GM23338 (cell line): ENCODE results near the gene ZCCHC10. TPM values are rescaled to one million over a fixed set of nuclear protein-coding genes. Genes with fewer than 3 reads are reported as not detected.

Experiments
- ATAC-seq: fragments of 200-7000 bp; cut with Tn5 transposase; 3 replicates; pipeline ENCODE4 v1.9.1; 2020
- DNase-seq: peaks from one replicate; pipeline ENCODE4 v3.0.0-alpha.2; 2015; ENCODE audit warnings: low spot score
- H2AFZ ChIP-seq: fragments of 200-600 bp; sonication (generic); 2 replicates; pipeline ENCODE4 v1.8.0; 2016; ENCODE audit warnings: antibody characterized with exemption, mild to moderate bottlenecking, moderate library complexity
- H3F3A ChIP-seq: fragments of 200-600 bp; sonication (generic); replicated peaks from 2 replicates; pipeline ENCODE4 v1.8.0; 2017; ENCODE audit warnings: antibody characterized with exemption, mixed run types, low read depth
- H3K27ac ChIP-seq: fragments of 200-600 bp; sonication (generic); 2 replicates; pipeline ENCODE4 v1.6.1; 2016; ENCODE audit warnings: low read depth
- H3K27me3 ChIP-seq: fragments of 200-600 bp; sonication (generic); 2 replicates; pipeline ENCODE4 v1.8.0; 2016; ENCODE audit warnings: mild to moderate bottlenecking, mixed run types, moderate library complexity; ENCODE audit not compliant: insufficient read depth
- H3K36me3 ChIP-seq: fragments of 200-600 bp; sonication (generic); 2 replicates; pipeline ENCODE4 v1.8.0; 2016; ENCODE audit warnings: mild to moderate bottlenecking; ENCODE audit not compliant: insufficient read depth
- H3K4me1 ChIP-seq: fragments of 200-600 bp; sonication (generic); 2 replicates; pipeline ENCODE4 v1.8.0; 2016; ENCODE audit warnings: mild to moderate bottlenecking, moderate library complexity; ENCODE audit not compliant: insufficient read depth
- H3K4me2 ChIP-seq: fragments of 200-600 bp; sonication (generic); 2 replicates; pipeline ENCODE4 v1.7.1; 2017; ENCODE audit warnings: mixed run types
- H3K4me3 ChIP-seq: fragments of 200-600 bp; sonication (generic); 2 replicates; pipeline ENCODE4 v1.6.1; 2016; ENCODE audit warnings: mixed run types
- H3K79me2 ChIP-seq: fragments of 200-600 bp; sonication (generic); replicated peaks from 2 replicates; pipeline ENCODE4 v1.8.0; 2017; ENCODE audit warnings: mild to moderate bottlenecking; ENCODE audit not compliant: insufficient read depth
- H3K9me2 ChIP-seq: fragments of 200-600 bp; sonication (generic); 2 replicates; pipeline ENCODE4 v1.8.0; 2017; ENCODE audit not compliant: insufficient read depth
- H4K20me1 ChIP-seq: fragments of 200-600 bp; sonication (generic); replicated peaks from 2 replicates; pipeline ENCODE4 v1.8.0; 2017; ENCODE audit warnings: mild to moderate bottlenecking; ENCODE audit not compliant: insufficient read depth
- H3K27ac Mint-ChIP-seq: 2 replicates; pipeline ENCODE4 v1.8.0; 2020; ENCODE audit warnings: inconsistent platforms, mild to moderate bottlenecking, moderate library complexity, mixed read lengths
- H3K27me3 Mint-ChIP-seq: 3 replicates; pipeline ENCODE4 v1.8.0; 2022; ENCODE audit warnings: low read depth, mild to moderate bottlenecking, moderate library complexity, mixed read lengths, inconsistent platforms; ENCODE audit not compliant: insufficient read depth, poor library complexity
- H3K36me3 Mint-ChIP-seq: 3 replicates; pipeline ENCODE4 v1.8.0; 2021; ENCODE audit warnings: low read depth, mild to moderate bottlenecking, inconsistent platforms, moderate library complexity, mixed read lengths
- H3K4me1 Mint-ChIP-seq: 3 replicates; pipeline ENCODE4 v1.8.0; 2020; ENCODE audit warnings: mild to moderate bottlenecking, inconsistent platforms, mixed read lengths
- H3K4me3 Mint-ChIP-seq: 3 replicates; pipeline ENCODE4 v1.8.0; 2021; ENCODE audit warnings: moderate library complexity, mild to moderate bottlenecking, inconsistent platforms, mixed read lengths
- H3K9me3 Mint-ChIP-seq: 3 replicates; pipeline ENCODE4 v1.8.0; 2020; ENCODE audit warnings: moderate library complexity, mild to moderate bottlenecking, inconsistent platforms, mixed read lengths
- EZH2 ChIP-seq: fragments of 200-600 bp; sonication (generic); IDR thresholded peaks from one replicate; pipeline ENCODE4 v1.8.0; 2017; ENCODE audit warnings: antibody characterized with exemption, mild to moderate bottlenecking, low read depth; ENCODE audit not compliant: unreplicated experiment
- JUNB ChIP-seq: IDR thresholded peaks from one replicate; pipeline ENCODE4 v1.6.1; 2016; ENCODE audit warnings: antibody characterized with exemption; ENCODE audit not compliant: unreplicated experiment
- NANOG ChIP-seq: IDR thresholded peaks from 2 replicates; pipeline ENCODE4 v1.6.1; 2016; ENCODE audit warnings: antibody characterized with exemption, borderline replicate concordance
- ZNF114 ChIP-seq: fragments of 250-450 bp; sonication (Bioruptor Pico); IDR thresholded peaks from 2 replicates; pipeline ENCODE4 v1.5.0; 2020; ENCODE audit warnings: mild to moderate bottlenecking, moderate library complexity
- polyA plus RNA-seq: library from polyadenylated mRNA; unstranded; fragments of >200 nt; fragmentation: Nextera tagmentation; extraction: Ambion mirVana; gene quantifications from 2 replicates; pipeline ENCODE4 v1.2.1, GENCODE V29; 2016
- total RNA-seq: library from RNA; depleted of rRNA; stranded (reverse); fragments of >200 nt; shearing (Covaris generic); gene quantifications from 2 replicates; pipeline ENCODE4 v1.2.3, GENCODE V29; 2014
- TF ChIP-seq, protein P1 (sequence below): fragments of 250-450 bp; sonication (Bioruptor Pico); IDR thresholded peaks from 2 replicates; pipeline ENCODE4 v1.5.0; 2020; ENCODE audit warnings: mild to moderate bottlenecking, moderate library complexity
- TF ChIP-seq, protein P2 (sequence below), 2 experiments: fragments of 200-600 bp in 1 of 2; sonication (generic) in 1 of 2; conservative IDR thresholded peaks; 2 replicates each; pipeline versions ENCODE4 v1.5.1 to v1.6.1; 2016 to 2017; ENCODE audit warnings: antibody characterized with exemption in 2 of 2, low read depth in 2 of 2, mild to moderate bottlenecking in 2 of 2, moderate library complexity in 1 of 2

The ZCCHC10 gene
- total and polyA plus RNA-seq, 2 experiments from 2014 or later: 25.3 to 90.1 TPM

DNA sequence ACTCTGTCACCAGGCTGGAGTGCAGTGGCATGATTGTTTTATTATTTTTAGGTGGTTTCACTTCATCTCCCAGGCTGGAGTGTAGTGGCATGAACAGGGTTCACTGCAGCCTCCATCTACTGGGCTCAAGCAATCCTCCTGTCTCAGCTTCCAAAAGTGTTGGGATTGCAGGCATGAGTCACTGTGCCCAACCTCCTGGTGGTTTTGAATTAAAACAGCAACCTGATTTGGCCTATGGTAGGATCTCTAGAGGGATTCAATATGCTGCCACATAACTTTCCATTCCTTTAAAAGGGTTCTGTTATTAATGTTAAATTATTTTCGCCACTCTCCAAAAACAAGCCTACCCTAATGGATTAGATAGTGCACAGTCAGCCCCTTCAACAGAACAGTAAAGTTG is 15.6 kb upstream of the ZCCHC10 start (continued):
- TF ChIP-seq, protein P1, sequence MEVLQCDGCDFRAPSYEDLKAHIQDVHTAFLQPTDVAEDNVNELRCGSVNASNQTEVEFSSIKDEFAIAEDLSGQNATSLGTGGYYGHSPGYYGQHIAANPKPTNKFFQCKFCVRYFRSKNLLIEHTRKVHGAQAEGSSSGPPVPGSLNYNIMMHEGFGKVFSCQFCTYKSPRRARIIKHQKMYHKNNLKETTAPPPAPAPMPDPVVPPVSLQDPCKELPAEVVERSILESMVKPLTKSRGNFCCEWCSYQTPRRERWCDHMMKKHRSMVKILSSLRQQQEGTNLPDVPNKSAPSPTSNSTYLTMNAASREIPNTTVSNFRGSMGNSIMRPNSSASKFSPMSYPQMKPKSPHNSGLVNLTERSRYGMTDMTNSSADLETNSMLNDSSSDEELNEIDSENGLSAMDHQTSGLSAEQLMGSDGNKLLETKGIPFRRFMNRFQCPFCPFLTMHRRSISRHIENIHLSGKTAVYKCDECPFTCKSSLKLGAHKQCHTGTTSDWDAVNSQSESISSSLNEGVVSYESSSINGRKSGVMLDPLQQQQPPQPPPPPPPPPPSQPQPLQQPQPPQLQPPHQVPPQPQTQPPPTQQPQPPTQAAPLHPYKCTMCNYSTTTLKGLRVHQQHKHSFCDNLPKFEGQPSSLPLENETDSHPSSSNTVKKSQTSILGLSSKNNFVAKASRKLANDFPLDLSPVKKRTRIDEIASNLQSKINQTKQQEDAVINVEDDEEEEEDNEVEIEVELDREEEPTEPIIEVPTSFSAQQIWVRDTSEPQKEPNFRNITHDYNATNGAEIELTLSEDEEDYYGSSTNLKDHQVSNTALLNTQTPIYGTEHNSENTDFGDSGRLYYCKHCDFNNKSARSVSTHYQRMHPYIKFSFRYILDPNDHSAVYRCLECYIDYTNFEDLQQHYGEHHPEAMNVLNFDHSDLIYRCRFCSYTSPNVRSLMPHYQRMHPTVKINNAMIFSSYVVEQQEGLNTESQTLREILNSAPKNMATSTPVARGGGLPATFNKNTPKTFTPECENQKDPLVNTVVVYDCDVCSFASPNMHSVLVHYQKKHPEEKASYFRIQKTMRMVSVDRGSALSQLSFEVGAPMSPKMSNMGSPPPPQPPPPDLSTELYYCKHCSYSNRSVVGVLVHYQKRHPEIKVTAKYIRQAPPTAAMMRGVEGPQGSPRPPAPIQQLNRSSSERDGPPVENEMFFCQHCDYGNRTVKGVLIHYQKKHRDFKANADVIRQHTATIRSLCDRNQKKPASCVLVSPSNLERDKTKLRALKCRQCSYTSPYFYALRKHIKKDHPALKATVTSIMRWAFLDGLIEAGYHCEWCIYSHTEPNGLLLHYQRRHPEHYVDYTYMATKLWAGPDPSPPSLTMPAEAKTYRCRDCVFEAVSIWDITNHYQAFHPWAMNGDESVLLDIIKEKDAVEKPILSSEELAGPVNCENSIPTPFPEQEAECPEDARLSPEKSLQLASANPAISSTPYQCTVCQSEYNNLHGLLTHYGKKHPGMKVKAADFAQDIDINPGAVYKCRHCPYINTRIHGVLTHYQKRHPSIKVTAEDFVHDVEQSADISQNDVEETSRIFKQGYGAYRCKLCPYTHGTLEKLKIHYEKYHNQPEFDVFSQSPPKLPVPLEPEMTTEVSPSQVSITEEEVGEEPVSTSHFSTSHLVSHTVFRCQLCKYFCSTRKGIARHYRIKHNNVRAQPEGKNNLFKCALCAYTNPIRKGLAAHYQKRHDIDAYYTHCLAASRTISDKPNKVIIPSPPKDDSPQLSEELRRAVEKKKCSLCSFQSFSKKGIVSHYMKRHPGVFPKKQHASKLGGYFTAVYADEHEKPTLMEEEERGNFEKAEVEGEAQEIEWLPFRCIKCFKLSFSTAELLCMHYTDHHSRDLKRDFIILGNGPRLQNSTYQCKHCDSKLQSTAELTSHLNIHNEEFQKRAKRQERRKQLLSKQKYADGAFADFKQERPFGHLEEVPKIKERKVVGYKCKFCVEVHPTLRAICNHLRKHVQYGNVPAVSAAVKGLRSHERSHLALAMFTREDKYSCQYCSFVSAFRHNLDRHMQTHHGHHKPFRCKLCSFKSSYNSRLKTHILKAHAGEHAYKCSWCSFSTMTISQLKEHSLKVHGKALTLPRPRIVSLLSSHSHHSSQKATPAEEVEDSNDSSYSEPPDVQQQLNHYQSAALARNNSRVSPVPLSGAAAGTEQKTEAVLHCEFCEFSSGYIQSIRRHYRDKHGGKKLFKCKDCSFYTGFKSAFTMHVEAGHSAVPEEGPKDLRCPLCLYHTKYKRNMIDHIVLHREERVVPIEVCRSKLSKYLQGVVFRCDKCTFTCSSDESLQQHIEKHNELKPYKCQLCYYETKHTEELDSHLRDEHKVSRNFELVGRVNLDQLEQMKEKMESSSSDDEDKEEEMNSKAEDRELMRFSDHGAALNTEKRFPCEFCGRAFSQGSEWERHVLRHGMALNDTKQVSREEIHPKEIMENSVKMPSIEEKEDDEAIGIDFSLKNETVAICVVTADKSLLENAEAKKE: no peak
- no peak for TF ChIP-seq NANOG
- no peak for TF ChIP-seq JUNB

DNA sequence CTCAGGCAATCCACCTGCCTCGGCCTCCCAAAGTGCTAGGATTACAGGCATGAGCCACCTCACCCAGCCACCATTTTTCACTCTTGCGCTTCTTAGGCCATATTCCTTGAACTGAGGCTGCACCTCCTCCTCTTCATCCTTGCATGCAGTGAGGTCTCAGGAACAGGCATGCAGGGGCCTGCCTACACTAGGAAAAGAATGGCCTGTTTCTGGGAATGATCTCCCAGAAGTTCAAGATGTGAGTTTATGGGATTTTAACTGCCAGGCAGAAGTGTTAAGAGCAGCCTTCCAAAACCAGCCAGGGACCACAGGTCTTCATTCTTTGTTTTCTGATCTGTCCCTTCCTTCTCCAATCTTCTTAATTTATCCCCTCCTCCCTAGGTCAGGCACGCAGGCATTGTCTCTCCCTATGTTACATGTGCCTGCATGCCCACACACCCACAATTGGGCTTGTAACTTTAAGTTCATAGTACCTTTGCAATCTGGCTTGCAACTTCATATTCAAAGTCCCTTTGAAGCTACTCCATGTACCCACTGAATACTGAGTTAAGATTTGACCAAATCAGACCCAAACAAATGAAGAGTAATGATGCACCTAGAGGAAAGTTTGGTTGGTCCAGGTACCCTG is 14.9 kb upstream of the ZCCHC10 start:
- peaks cover 8% of the 10 kb centered on the region for H3K27me3 Mint-ChIP-seq
- Histone ChIP-seq H3K27me3 (no peaks in the 10 kb centered on the region), H3K36me3 (no peaks in the 10 kb centered on the region), H3K79me2 (no peaks in the 10 kb centered on the region), H3K4me3 (no peak overlapping the region), H3F3A (no peaks in the 10 kb centered on the region), H3K4me2 (no peak overlapping the region), H2AFZ (peak overlapping the region; percentile 100), H3K9me2 (no peaks in the 10 kb centered on the region), H3K27ac (0 out of 2 replicates have a peak overlapping the region, but pooled peaks have one; percentile 45), H3K4me1 (no peaks in the 10 kb centered on the region), H4K20me1 (no peaks in the 10 kb centered on the region)
- peak overlapping the region; percentile 42 for H3K27ac Mint-ChIP-seq
- H3K9me3 Mint-ChIP-seq: no peaks in the 10 kb centered on the region; the same call in 2 of the 3 replicates
- ATAC-seq (no peak), DNase-seq (no peak)
- no peaks in the 10 kb centered on the region for H3K36me3 Mint-ChIP-seq
- H3K4me1 Mint-ChIP-seq: peaks cover 11% of the 10 kb centered on the region
- H3K4me3 Mint-ChIP-seq: no peak overlapping the region
- TF ChIP-seq NANOG (no peak), ZNF114 (no peak), EZH2 (no peak)
- TF ChIP-seq, protein P1: no peak
- TF ChIP-seq, protein P2, sequence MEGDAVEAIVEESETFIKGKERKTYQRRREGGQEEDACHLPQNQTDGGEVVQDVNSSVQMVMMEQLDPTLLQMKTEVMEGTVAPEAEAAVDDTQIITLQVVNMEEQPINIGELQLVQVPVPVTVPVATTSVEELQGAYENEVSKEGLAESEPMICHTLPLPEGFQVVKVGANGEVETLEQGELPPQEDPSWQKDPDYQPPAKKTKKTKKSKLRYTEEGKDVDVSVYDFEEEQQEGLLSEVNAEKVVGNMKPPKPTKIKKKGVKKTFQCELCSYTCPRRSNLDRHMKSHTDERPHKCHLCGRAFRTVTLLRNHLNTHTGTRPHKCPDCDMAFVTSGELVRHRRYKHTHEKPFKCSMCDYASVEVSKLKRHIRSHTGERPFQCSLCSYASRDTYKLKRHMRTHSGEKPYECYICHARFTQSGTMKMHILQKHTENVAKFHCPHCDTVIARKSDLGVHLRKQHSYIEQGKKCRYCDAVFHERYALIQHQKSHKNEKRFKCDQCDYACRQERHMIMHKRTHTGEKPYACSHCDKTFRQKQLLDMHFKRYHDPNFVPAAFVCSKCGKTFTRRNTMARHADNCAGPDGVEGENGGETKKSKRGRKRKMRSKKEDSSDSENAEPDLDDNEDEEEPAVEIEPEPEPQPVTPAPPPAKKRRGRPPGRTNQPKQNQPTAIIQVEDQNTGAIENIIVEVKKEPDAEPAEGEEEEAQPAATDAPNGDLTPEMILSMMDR (conservative IDR thresholded peaks at IDR 0.05; ENCODE audit: low read depth in 2 of 2): no peak
